Activated CD4-positive, CD25-positive, alpha-beta regulatory T cell treated with anti-CD3 and anti-CD28 coated beads, Interleukin-2, amount 50 U/mL, for 16 hours (primary cell): ENCODE data around the gene MRPL37.

Experiments
- DNase-seq: peaks from one replicate; pipeline ENCODE4 v3.0.0-alpha.2; 2020; ENCODE audit warnings: low read depth, low spot score

The MRPL37 gene

DNA sequence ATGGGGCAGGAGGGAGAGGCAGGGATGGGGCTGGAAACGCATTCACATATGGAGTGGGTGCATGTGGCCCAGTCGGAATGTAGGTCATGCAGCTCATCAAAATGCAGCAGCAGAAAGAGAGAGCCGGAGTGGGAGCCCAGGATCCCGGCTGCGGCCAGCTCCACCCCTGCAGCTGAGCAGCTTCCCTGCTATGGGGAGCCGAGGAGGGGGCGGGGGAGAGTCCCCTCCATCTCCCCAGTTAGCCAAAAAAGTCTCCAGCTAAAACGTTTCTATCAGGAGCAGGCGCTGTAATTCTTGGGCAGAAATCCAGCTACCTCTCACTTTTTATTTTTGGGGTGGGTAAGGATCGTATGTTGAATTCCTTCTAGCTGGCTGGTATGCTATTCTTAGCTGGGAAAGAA is 39.7 kb downstream of the MRPL37 start:
- DNase-seq, result no peak

DNA sequence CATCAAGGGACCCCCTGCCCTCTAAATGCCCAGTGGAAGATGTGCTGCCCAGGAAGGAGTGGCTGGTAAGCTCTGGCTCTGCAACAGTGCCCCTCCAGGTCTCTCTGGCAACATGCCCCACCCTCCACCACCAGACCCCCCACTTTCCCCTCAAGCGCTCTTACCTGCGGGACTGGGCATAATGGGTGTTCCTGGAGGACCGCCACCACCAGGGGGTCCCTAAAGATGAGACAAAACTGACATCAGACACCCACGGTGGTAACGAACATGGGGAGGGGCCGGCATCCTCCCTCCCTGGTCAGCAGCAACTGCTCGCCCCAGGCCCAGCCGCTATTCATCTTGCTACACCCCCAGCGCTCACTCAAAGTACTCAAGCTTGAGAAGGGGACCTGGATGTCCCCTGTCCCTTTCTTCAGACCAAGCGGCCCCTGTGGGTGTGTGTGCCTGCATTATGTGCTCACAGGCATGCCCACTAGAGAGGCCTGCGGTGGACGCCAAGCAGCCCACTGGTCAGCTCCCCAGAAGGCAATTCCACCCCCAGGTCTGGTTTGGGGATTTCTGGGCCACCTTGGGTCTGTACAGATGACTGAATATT is 40.9 kb downstream of the MRPL37 start:
- DNase-seq, result no peak

DNA sequence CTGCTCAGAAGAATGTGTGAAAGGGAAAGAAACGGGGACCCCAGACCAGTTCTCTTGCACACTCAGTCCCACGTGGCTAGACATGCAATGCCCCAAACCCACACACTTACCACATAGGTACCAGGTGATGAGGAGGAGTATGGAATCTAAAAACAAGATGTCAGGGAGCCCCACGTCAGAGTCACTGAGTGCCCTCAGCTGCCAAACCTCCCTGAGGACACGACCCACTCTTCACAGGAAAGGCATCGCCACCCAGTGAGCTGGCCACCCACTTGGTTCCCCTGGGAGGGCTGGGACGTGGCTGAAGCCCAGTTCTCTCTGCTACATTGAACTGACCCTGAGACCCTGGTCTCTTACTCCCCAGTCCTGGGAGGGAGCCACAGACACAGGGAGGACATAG is 41.4 kb downstream of the MRPL37 start:
- DNase-seq, result no peak

DNA sequence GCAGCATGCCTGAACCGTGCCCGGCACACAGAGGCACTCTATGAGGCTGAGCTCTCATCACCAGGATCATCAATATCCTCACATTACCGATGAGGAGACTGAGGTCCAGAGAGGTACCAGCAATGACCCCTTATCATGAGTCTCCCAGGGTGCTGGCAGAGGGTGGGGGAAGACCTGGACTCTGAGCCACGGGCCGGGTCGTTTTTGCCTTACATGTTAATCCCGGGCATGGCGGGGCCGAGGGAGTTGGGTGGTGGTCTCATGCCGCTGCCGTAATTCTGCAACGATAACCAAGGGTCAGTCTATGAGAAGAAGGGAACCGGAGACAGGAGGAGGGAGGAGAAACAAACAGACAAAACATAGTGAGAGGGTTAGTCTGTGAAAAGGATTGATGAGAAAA is 43.1 kb downstream of the MRPL37 start:
- no peak for DNase-seq

DNA sequence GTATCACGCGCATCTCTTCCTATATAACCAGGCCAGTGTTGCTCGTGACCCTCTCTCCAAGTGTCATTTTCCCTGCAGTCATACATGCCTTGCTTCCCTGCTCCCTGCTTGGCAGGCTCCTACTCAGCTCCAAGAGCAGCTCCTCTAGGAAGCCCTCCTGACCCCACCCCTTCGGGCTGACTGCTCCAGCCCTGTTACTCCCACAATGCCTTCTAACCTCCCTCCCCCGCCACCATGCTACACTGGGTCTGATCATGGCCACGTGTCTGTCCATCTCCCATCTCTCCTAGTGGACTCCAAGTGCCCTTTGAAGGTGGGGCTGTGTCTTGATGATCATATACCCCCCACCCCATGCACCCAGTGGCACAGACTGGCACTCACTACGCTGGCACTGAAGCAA is 44.7 kb downstream of the MRPL37 start:
- no peak for DNase-seq

DNA sequence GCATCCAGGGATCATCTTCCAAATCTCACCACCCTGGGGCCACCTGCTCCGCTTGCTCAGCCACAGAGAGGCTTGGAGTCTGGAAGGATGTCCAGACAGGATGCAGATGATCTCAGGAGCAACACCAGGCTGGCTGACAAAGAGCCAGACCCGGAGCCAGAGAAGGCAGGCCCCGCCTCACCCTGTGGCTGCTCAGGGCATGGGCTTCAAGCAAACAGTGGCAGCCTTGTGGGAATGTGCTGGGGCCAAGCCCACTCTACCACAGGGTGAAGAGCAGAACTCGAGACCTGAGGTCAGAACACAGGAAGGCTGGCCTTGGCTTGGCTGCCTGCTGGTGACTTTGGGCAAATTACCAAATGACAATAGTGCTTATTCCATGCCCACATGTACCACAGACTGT is 45.5 kb downstream of the MRPL37 start:
- DNase-seq, result no peak

DNA sequence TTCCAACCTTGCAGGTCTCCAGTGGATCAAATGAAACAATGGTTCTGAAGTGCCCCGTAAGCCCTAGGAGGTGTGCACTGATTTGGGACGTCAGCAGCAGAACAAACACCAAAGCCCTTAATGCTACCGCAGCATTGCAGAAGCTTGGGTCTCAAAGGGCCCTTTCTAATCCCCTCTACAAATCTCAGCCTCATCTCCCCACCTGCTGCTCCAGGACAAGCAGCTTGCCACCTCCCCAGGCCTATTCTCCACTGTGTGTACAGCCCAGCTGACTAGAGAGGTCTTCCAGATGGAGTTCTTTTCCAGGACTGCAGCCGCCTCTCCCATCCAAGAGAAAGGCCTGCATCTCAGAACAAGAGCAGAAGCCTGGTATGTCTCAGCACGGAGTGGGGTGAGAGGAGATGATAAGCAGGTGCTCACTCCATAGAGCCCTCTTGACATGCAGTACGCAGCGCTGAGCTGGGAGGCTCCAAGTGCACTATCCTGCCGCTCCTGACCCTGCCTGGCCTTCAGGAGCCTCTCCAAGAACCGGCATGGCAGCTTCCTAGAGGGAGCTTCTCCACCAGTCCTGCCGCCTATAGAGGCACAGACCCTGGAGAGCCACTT is 46.3 kb downstream of the MRPL37 start:
- no peak for DNase-seq

DNA sequence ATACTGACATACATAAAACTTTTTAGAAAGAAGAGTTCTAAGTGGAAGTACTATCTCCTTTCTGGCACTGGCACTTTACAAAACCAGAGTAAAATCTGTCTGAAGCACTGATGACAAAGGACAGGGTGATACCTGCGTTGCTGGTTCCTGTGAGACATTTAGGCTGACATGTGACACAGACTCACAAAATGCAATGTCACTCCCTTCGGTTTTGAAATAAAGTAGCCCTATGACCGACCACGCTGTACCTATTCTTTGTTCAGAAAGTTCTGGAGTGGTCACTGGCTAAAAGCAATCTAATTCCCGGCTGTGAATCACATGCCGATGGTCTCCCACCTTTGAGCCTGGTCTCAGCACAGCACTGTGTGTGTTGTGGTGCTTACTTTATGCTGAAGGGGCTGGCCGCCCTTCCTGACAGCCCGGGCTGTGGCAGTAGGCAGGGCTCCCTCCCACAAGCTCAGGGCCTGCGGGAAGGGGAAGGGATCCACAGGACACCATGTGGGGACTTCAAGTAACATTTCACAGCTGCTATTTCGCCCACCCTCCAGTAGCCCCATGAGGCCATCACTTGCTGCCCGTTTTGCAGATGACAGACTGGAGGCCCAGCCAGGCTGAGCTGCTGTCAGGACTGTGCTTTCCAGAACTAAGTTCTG is 48.0 kb downstream of the MRPL37 start:
- no peak for DNase-seq

DNA sequence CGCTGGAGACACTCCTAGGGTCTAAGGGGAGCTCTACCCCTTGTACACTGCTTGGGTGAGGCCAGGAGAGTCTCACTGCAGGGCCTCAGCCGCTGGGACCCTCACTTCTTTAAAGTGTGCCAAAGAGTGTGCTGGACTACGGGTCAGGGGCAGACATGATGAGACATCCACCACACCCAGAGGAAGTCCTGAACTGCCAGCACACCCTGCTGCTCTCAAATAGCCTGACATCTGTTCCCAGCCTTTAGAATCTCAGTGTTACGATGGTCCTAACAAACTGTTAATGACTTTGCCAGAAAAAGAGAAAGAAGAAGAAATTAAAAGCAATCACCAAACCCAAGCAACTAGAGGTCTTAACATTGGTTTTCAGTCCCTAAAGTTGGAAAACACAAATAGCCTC is 49.0 kb downstream of the MRPL37 start:
- DNase-seq, result no peak

DNA sequence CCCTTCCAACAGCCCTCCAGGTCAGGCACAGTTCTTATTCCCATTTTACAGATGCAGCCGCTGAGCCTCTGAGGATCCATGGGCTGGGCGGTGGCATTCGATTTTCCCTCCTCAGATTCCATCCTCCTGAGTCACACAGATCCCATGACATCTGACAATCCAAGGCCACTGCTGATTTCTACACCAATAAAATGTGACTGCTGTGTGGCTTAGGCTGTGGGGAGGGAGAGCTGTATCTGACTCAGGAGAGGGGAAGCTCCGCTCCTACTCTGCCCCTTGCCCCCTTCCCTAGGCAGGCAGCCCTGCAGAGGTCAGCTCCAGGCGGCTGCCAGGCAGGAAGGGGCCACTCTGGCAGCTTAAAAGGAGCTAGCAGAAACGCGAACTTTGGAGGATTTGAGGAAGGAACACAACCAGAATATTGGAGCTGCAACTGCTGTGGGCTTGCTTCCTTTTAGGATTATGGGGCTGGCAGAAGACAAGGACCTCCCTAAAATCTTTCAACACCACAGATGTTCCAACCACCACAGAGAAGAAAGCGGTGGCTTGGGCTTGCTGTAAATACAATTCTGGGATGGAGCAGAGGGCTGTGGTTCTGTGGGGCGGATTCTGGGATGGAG is 50.0 kb downstream of the MRPL37 start:
- DNase-seq, result no peak

DNA sequence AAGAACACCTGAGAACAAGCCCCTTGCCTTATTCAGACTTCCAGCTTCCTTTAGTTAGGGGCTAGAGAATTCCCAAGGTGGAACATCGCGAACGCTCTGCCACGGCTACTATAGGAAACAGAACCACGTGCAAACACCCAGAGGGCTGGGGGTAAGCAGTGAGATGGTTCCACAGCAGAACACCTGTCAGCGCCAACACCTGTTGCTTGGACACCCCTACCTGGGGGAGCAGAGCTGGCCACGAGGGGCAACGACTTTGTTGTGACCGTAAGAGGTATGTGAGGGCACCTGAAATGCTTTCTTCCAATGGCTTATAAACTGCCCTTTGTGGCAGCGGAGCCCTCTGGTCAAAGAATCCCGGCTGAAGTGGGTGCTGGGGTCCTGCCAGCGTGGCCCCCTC is 50.7 kb downstream of the MRPL37 start:
- no peak for DNase-seq

DNA sequence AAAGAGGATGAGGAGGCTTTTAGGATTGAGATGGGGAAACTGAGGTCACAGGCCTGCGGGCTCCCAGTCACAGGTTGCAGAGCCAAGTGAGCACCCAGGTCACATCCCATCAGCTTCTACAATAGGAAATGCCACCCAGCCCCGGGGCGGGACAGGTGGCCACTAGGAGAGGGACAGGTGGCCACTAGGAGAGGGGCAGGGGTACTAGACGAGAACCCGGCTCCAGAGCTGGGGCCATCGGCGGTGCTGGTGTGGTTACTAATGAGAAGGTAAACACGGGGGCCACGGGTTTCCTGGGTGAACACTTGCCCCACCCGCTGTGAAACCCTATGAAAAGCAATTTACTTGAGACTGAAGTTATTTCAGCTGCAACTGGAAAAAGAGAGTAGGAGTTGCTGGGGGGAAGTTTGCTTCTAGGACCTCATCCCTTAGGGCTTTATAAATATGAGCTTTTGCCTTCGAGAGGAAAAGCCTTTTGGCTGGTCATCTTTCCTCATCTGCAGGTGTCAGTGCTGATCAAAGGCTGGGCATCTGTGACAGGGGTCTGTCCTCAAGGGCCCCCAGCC is 52.5 kb downstream of the MRPL37 start:
- no peak for DNase-seq

DNA sequence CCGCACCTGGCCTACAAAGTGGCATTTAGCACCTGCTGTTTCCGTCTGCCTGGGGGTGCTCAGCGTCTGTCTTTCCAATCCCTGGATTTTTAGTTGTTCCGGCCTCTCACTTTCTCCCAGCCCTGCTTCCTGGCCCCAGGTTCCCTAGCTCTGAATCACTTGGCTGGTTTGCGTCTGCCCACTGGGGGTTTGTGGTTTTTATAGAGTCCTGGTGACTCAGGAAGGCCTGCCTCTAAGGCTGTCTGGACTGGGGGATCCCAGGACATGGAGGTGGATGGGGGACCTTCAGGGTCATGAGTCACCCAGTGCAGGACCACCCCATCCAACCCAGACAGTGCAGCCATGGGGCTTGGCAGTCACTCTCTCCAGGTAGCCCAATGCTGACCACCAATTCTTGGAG is 53.5 kb downstream of the MRPL37 start:
- no peak for DNase-seq

DNA sequence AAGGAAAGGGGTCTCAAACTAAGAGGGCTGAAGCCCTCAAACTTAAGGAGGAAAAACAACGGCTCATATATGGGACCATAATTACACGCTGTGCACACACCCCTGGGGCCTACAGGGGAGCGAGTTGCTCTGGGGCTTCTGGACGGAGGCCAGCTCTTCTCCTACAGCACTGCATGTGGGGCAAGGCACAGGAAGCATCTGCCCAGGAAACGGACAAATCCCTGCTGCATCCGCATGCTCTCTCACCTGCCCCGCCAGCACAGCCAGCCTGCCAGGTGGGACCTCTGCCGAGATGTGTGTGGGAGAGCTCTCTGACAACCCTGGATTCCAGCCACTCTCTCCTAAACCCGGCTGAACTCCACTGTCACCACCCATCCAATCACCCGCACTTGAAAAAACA is 54.1 kb downstream of the MRPL37 start:
- DNase-seq, result no peak

DNA sequence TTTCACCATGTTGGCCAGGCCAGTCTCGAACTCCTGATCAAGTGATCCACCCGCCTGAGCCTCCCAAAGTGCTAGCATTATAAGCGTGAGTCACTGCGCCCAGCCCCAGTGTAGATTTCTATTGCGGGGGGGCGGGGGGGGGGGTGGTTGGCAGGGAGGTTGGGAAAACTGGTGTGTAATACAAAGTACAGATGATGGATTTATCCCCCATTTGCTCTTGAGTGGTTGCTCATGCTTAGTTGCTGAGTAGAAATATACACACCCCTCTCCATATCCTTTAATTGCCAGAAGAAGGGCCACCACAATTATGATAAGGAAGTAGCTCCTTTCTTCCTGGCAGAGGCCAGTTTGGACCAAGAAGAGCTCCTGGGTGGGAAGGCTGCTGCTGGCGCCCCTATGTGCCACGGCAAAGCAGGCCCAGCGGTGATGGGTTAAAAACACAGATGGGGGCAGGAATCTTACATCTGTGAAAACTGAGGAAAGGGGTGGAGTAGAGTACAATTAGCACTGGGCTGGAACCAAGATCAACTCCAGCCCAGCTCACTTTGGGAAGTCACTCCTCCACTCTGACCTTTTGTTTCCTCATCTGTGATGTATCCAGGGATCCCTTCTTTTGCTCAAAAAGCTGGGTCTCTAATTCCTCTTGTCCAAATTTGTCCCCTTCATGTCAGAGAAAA is 55.2 kb downstream of the MRPL37 start:
- DNase-seq, result no peak

DNA sequence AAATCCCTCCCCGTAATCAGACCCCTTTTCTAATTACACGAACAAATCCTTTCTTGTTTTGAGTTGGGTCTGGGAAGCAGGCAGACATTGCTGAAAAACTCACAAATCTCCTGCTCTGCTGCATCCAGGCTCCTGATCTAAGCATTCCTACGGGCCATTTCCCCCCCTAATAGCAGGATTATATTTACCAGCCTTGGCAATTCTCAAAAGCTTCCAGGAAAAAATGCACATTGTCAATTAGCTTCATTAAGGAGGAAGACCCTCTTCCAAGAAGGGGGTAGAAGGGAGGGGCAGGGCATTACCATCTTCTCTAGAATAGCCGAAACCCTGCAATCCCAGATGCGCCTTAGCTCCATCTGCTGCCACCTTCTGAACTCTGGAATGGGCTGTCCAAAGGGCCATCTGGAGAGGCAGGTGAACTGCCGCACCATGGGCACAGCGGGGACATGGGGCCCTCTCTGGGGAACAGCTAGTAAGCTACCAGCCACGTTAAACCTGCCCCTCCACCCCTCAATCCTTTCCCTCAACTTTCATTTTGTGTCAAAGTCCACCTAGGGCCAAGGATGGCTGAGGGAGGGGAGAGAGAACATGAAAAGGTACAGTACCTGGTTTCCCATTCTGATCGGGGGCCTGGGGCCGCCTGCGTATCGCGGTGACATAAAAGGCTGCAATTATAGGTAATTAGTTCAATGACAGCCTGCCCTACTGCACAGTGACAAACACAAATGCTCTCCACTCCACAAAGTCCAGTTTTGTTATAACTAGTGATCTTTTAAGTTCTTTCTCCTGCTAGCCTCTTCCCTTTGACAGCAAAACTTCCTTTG is 56.8 kb downstream of the MRPL37 start:
- DNase-seq, result no peak

DNA sequence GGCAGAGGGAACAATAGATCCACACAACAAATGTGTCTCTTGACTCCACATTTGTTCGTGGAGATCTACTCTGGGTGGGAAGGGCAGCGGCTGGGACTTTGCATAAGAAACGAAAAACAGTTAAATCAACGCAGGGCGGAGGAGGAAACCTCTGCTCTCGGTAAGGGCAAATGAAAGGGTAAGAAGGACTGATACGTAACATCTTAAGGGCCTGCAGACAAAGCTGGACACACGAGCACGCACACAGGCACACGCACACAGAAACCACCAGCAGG is 57.3 kb downstream of the MRPL37 start:
- DNase-seq, result no peak

DNA sequence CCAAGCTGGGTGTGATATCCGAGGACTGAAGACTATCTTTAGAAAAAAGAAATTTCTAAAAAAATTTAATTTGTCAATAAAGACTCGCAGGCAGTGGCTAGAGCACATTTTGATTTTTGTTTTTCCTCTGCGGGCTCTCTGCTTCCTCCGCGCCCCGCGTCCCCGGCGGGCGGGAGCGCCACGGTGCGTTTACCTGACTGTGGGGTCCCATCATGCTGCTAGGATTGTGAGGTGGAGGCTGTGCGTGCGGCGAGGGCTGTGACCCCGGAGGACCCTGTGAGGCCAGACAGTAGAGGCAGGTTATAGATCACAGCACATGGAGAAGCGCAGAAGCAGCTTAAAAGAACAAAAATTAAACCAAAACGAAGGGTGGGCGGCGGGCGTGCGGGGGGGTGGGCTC is 57.9 kb downstream of the MRPL37 start:
- DNase-seq, result no peak

DNA sequence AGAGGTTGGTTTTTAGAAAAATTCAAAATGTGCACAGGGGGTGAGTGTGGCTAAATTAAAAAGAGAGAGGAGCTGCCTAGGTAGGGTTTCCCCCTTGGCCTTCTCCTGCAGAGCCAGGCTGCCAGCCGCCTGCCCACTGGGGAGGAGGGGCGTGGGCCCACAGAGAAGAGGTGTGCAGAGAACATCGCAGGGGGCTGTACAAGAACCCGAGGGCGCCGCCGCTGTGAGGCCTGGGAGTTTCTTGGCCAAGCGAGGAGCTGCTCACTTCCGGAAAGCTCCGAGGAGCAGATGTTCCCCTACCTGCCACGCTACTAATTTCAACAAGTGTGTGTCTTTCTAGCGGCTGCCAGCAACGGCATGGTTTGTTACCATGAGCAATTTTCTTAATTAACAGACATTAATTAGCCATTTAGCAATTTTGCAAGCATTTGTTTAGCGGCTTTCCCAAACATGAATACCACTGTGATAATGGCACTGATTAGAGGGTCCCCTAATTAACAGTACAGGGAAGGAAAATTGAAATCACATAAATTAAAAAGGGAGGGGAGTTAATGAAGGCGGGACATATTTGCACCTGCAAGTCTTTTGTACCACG is 59.7 kb downstream of the MRPL37 start:
- no peak for DNase-seq

DNA sequence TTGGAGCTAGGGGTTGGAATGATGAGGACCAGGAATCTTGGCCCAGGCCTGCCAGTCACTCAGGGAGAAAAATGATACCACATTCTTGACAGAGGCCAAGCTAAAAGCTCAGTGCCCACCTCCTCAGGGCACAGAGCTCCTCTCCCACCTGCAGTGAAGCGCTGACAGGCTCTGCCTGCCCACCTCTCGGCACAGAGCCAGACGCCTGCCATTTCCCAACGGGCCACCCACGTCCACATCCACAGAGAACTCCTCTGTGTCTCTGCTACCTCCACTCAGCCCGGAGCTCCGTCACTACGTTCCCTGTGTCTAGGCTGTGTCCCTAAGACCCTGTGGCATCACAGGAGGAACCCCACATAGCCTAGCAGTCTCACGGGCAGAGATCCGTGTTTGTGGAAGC is 60.8 kb downstream of the MRPL37 start:
- no peak for DNase-seq

DNA sequence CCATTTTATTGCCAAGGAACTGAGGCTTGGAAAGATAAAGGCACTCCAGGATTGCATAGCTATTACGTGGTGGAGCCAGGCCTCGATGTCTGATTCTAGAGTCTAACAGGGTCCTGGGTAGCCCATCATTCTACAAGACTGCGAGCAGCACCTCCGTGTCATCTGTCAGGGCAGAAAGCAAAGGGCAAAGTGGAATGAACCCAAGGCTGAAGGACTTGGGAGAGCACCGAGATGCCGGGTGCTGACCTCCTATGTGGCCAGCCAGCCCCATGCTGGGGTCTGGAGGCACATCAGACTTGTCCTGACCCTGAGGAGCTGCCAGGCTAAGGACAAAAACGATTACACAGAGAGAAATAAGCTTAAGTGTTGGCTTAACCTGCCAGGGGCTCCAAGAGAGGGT is 62.3 kb downstream of the MRPL37 start:
- no peak for DNase-seq
